Stimulated activated CD8-positive, alpha-beta memory T cell treated with anti-CD3 and anti-CD28 coated beads, Interleukin-2, amount 100 ng/mL, for 1 hour (primary cell): ENCODE results near the gene EHD1.

Experiments used
- DNase-seq, 2 donors: peaks; one replicate each; pipeline ENCODE4 v3.0.0-alpha.2; 2020; ENCODE audit warnings: low read depth in 2 of 2

The EHD1 gene

DNA sequence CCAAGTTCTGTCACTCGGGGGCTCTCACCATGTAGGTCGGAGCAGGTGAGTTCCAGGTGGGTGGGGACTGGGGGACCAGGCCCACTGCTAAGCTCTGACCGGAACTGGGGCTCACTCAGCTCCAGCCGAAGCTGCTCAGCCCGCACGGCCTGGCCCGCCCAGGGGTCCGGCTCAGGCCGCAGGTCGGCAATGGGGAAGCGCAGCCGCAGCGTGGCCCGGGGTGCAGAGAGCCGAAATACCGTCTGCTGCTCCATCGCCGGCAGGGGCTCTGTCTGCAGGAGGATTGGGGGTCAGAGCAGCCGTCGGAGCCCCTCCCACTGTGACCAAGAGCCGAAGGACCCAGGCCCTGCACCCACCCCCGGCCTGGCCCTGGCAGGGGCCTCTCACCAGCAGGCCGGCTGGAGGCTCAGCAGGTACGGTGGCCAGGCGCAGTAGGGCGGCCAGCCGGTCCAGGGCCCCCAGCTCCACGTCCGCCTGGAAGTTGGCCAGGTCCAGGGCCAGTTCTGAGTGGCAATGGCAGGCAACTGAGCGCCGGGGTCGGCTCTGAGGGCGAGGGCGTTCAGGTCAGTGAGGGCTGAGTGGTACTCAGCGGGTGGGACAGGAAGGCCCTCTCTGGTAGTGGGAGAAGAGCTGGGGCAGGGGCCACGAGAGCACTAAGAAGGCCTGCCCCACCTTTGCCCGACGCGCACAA lies 31.4 kb upstream of the EHD1 start:
- no peak for DNase-seq

DNA sequence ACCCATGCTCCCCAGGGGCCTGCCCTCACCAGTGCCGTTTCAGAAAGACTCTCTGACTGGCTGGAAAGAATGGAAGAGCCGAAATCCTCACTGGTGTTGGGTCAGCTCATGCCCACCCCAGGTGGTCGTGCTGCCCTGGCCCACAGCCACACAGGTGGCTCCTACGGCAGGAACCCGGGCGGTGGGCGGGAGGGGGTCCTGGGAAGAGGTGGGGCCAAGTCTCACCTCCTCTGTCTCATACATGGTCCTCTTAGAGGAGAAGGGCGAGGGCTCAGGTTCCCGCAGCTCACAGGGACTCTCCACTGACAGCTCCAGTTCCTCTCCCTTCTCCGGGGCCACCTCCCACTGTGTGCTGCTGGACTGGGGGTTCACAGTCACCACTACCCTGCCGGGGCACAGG lies 30.3 kb upstream of the EHD1 start:
- no peak for DNase-seq

DNA sequence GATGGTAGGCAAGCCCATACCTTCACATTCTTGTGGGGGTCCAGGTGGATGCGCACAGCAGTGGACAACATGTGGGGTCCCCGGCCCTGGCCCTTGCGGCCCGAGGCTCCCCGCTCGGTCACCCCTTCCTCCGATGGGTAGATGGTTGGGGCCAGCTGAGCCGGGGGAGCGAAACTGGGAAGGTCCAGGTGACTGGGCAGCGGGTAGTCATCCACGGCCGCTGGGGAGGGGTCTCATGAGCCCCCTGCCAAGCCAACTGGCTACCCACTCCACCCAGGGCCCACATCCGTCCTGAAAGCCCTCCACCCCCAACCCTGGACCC lies 27.9 kb upstream of the EHD1 start:
- no peak for DNase-seq

DNA sequence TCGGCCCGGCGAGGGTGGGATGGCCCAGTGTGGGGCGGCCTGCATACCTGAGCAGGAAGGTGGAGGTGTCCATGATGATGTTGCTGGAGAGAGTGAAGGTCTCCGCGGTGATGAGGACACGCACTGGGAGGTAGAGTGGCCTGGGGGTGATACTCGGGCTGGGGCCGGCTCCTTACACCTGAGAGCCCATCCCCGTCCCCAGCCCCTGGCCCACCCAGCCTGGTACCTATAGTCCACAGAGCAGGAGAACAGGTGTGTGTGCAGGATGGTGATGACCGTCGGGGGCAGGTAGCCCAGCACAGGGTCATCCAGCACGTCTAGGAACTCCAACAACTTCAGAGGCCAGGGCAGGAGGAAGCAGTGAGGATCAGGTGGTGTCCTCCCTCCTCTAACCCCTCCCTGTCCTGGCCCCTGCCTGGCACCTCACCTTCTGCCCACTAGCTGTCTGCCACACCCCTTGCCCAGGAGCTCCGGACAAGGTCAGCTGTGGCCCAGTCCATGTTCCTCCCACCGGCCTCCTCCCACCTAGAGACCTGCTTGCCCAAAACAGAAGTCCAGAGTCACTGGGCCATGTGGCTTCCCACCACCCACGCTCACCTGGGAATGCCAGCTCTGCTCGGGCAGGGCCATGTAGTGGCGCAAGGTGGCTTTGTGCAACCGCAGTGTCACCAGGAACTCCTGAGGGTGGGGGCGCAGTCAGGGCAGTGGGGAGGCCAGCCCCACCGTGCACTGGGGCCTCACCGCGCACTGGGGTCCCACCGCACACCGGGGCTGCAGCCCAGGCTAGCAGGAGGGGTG lies 27.3 kb upstream of the EHD1 start:
- no peak for DNase-seq

- no peak for DNase-seq
Observed at GRCh38 chr11:64903291-64903833, 24.9 kb upstream of the EHD1 start.

GRCh38 chr11:64902102-64902900 lies 23.9 kb upstream of the EHD1 start:
- no peak for DNase-seq

- DNase-seq, result no peak
Observed at GRCh38 chr11:64900774-64901173, 22.4 kb upstream of the EHD1 start.

- DNase-seq, result peak in 1 of 2 donors; percentile 39
Observed at GRCh38 chr11:64900263-64900678, 21.9 kb upstream of the EHD1 start.

DNA sequence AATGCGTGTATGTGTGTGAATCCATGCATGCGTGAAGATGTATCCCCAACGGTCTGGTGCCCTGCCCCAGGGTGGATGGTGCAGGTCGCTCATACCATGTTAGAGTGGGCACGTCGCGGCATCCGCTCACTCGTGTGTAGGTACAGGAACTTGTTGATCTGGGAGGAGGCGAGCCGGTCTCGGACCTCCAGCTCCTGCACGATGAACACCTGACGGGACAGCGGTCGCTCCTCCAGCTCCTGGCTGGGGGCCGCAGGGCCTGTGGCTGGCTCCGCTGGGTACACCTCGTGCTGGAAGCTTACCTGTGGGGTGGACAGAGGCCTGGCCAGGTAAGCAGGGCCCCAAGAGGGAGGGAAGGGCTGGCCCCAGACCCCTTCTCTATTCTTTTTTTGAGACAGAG lies 20.1 kb upstream of the EHD1 start:
- DNase-seq, result no peak

DNA sequence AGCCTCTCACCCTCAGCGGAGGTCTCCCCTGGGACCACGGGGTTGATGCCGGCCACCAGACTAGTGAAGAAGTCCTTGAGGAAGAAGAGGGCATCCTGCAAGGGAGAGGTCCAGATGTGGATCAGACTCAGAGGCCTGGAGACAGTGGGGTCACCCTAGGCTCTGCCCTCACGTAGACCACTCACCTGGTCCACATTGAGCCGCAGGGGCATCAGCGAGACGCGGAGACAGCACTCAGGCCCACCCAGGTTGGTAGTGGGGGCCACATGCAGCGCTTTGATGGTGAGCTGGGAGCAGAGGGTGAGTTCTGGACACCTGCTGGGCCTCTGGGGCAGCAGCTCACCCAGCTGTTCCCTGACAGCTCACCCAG lies 19.6 kb upstream of the EHD1 start:
- DNase-seq, result no peak

DNA sequence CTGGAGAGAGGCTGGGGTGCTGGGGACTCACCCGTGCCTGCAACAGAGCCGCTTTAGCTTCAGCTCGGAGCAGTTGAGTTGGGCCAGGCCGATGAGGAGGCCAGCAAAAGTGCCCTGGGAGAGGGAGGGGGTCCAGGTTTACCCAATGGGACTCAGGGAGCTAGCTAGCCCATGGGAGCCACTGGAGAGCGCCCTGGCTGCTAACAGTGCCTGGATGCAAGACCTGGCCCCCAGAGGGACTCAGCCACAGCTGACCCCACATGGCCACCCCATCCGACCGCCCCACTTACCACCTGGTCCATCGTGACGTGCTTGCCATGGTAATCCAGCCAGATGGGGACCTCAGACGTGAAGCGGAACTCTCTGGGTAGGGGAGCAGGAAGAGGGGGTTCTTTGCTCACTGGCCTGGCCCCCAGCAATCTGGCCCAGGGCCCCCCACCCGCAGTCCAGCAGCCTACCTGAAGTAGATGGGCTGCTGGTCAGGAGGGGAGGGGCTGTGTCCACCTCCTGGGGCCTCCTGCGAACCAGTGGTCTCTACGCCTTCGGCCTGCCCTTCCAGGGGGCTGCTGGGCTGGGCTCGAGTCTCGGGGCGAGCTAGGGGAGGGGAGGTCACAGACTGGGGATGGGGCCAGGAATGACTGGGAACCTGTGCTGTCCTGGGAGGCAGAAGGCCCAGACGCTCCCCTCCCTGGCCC lies 19.1 kb upstream of the EHD1 start:
- no peak for DNase-seq

DNA sequence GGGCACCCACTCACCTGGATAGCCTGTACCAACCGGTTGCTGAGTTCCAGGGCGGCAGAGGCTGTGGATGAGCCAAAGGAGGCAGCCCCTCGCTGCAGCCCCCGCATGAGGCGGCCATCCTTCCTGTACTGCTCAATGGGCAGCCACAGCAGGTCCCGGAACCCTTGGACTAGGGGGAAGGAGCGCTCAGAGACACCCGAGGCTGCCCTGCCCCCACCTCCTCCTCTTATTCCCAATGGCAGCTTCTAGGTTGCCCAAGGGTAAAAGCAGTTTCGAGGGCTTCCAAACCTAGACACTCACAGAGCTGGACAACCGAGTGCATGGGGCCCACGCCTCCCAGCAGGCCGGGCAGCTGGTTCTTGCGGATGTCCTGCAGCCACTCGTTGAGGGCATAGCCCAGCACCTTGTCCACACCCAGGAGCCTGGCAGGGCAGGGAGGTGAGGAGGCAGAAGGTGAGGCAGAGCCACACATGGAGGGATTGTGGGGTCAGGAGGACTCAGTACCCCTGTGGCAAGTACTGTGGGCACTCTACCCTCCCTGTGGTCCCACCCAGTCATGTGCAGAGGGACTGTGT lies 18.1 kb upstream of the EHD1 start:
- DNase-seq, result no peak

GRCh38 chr11:64894812-64895452 lies 16.5 kb upstream of the EHD1 start:
- DNase-seq, result no peak

DNA sequence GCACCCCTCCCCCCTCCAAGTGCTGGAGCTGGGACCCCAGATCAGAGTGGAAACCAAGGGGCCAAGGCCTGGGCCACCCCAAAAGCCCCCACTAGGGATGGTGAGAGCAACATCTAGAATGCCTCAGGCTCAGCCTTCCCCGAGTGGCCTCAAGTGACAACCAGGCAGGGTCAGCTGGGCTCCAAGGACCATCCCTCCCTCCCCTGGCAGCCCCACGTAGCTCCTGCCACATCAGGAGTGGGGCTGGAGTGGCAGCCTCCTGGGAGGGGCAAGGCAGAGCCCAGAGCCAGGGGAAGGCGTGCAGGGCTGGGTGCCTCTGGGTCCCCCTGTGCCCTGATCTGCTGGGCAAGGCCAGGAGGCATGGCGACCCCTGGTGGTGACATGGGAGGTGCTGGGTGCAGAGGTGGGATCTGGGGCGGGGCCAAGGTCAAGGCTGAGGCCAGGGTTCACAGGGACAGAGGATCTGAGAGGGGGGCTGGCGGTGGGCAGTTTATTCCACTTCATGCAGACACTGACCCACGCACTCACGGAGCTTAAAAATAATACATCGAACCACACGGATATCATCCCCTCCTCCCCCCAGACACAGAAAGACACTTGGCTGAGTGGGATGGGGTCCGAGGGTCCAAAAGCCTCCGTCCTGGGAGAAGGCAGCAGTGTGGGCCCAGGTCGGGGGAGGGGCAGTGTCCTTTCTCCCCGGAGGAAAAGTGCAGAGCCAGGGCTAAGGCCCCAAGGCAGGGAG lies 15.8 kb upstream of the EHD1 start:
- peak; percentile 84 to 87 for DNase-seq

GRCh38 chr11:64893194-64894069 lies 15.0 kb upstream of the EHD1 start:
- DNase-seq, result no peak

- no peak for DNase-seq
Observed at GRCh38 chr11:64892838-64893193, 14.4 kb upstream of the EHD1 start.

DNA sequence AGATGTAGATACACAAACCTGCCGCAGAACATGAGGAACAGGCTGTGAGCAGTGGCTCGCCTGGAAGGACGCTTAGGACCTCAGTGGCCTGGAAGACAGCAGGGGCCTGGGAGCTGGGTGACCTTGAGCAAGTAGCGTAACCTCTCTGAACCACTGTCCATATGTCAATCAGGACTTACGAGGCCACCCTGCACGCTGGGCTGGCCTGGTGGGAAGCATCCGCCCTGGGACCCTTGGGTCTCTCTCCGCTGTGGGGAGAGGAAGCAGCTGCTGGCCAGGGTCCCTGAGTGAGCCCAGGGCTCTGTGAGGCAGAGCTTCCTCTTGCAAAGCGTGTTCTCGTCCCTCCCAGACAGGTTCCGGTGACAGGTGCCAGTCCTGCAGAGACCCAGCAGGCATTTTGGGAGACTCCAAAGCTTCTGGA lies 14.0 kb upstream of the EHD1 start:
- no peak for DNase-seq

DNA sequence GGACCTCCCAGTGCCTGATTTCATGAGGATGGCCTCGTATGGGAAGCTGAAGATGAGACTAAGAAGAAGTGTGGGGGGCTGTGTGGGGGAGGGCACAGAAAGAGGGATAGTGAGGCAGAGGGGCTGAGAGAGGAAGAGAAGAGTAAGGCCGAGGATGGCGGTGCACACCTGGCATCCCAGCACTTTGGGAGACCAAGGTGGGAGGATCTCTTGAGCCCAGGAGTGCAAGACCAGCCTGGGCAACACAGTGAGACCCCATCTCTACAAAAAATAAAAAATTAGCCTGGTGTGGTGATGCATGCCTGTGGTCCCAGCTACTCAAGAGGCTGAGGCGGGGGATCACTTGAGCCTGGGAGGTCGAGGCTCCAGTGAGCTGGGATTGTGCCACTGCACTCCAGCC lies 13.5 kb upstream of the EHD1 start:
- DNase-seq, result no peak

DNA sequence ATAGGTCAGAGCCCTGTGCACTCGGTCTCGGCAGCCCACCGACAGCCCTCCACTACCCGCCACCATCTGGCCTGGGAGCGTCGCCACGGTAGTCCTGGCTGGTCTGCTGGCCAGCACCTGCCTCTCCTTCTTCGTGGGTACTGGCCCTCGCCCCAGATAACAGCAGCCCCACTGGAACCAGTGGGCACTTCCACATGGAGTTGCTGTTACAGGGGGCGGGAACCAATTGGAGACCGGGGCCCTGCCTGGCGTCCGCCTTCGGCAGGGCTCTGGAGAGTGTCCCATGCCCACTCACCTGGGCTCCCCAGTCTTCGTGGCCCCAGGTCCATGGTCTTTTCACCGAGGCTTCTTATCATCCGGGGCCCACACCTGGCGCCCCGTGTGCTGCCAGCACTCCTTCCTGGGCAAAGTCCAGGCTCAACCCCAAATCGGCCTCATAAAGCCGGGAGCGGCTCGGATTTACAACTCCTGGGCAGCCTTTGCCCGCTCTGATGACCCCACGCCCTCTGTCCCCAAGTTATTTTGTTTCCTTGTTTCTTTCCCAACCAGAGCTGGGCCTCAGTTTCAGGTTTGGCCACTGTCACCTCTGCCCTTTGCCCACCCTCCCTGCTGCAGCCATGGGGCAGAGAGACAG lies 12.9 kb upstream of the EHD1 start:
- no peak for DNase-seq
